Endothelial cell of umbilical vein (primary cell): Measurements from ENCODE around the gene OR4C12. TPM values are rescaled to one million over a fixed set of nuclear protein-coding genes. Genes with fewer than 3 reads are reported as not detected.
"Not testable (repeated sequence)": the region's sequence is repeated elsewhere in the genome, so short reads cannot be mapped to it uniquely, and the experiment has no call there.

Source experiments
- Bru-seq: library from RNA; stranded (reverse); fragments of 400-500 nt; gene quantifications from one replicate; lab custom pipeline; 2021; lab: Mats Ljungman, UMichigan
- BruChase-seq, 2 experiments: library from RNA; stranded (reverse); fragments of 400-500 nt; gene quantifications; one replicate each; lab custom pipeline; 2021; lab: Mats Ljungman, UMichigan
- BruUV-seq: library from RNA; stranded (reverse); fragments of 400-500 nt; replicated peaks from 2 replicates; lab custom pipeline; 2021; lab: Mats Ljungman, UMichigan
- CTCF ChIA-PET: fragments of 300-600, 350-600 bp; sonication (Branson Sonifier 250); formaldehyde crosslinking; loops from one replicate; lab custom pipeline; 2021; ENCODE audit warnings: antibody characterized with exemption, inconsistent platforms; lab: Charles Lee
- POLR2A ChIA-PET: fragments of 300-600, 350-600 bp; sonication (Branson Sonifier 250); formaldehyde crosslinking; loops from one replicate; lab custom pipeline; 2021; ENCODE audit warnings: antibody characterized with exemption, inconsistent platforms; lab: Charles Lee
- DNase-seq: peaks from one replicate; pipeline ENCODE4 v3.0.0-alpha.2; 2011; ENCODE audit warnings: low read depth, low spot score
- FAIRE-seq: peaks from 2 replicates; lab custom pipeline; 2011; peaks lifted over from hg19 to GRCh38; lab: Jason Lieb, UNC
- H2AFZ ChIP-seq: 2 replicates; pipeline ENCODE4 v1.6.0; 2012; ENCODE audit warnings: low read depth, low read length, control low read depth, inconsistent platforms
- H3K27ac ChIP-seq: 2 replicates; pipeline ENCODE4 v1.5.1; 2011; ENCODE audit warnings: low read depth, mild to moderate bottlenecking, control low read depth, low read length, moderate library complexity; ENCODE audit not compliant: insufficient read depth
- H3K27me3 ChIP-seq, 2 experiments: 2 replicates each; pipeline versions ENCODE4 v1.6.0 to v1.6.1; 2011; ENCODE audit warnings: low read length in 2 of 2, mixed read lengths in 1 of 2; ENCODE audit not compliant: control insufficient read depth in 2 of 2, insufficient read depth in 2 of 2
- H3K36me3 ChIP-seq, 2 experiments: 2 replicates in 1 of 2; 3 replicates in 1 of 2; pipeline ENCODE4 v1.5.1; 2011; ENCODE audit warnings: low read length in 2 of 2, mild to moderate bottlenecking in 1 of 2, moderate library complexity in 1 of 2; ENCODE audit not compliant: control insufficient read depth in 2 of 2, insufficient read depth in 2 of 2; ENCODE audit errors: extremely low read depth in 1 of 2
- H3K4me1 ChIP-seq: 3 replicates; pipeline ENCODE4 v1.5.1; 2011; ENCODE audit warnings: mild to moderate bottlenecking, low read length; ENCODE audit not compliant: control insufficient read depth, insufficient read depth; ENCODE audit errors: extremely low read depth
- H3K4me2 ChIP-seq: 2 replicates; pipeline ENCODE4 v1.6.1; 2011; ENCODE audit warnings: low read length, control low read depth, mixed read lengths; ENCODE audit not compliant: insufficient read depth
- H3K4me3 ChIP-seq, 3 experiments: fragments of 200-600 bp in 1 of 3; sonication (generic), shearing (Covaris generic) in 1 of 3; replicated peaks in 1 of 3; 2 replicates each; pipeline ENCODE4 v1.5.1; 2011 to 2016; ENCODE audit warnings: control low read depth in 3 of 3, low read length in 3 of 3, mild to moderate bottlenecking in 2 of 3, inconsistent platforms in 1 of 3, low read depth in 1 of 3, moderate library complexity in 1 of 3; ENCODE audit not compliant: insufficient read depth in 1 of 3
- H3K79me2 ChIP-seq: 2 replicates; pipeline ENCODE4 v1.6.0; 2012; ENCODE audit warnings: low read length, inconsistent platforms; ENCODE audit not compliant: control insufficient read depth, insufficient read depth
- H3K9ac ChIP-seq: replicated peaks from 2 replicates; pipeline ENCODE3; 2011; ENCODE audit warnings: low read length, control low read depth; ENCODE audit not compliant: insufficient read depth; ENCODE audit errors: extremely low read depth
- H3K9me1 ChIP-seq: replicated peaks from 3 replicates; pipeline ENCODE4 v1.6.0; 2011; ENCODE audit warnings: mild to moderate bottlenecking, low read length; ENCODE audit not compliant: control insufficient read depth, insufficient read depth; ENCODE audit errors: extremely low read depth
- H3K9me3 ChIP-seq: replicated peaks from 2 replicates; pipeline ENCODE4 v1.5.1; 2012; ENCODE audit warnings: low read length, inconsistent platforms; ENCODE audit not compliant: control insufficient read depth, insufficient read depth
- H4K20me1 ChIP-seq: replicated peaks from 2 replicates; pipeline ENCODE3; 2011; ENCODE audit warnings: mild to moderate bottlenecking, low read length; ENCODE audit not compliant: control insufficient read depth, insufficient read depth; ENCODE audit errors: extremely low read depth
- CTCF ChIP-seq, 2 donors: IDR thresholded peaks; 1 replicate in 1 of 2; 2 replicates in 1 of 2; pipeline ENCODE4 v1.5.1; 2011; ENCODE audit warnings: low read length in 2 of 2, mild to moderate bottlenecking in 2 of 2, moderate library complexity in 2 of 2, control low read depth in 1 of 2, inconsistent platforms in 1 of 2, low read depth in 1 of 2; ENCODE audit not compliant: insufficient read depth in 1 of 2; ENCODE audit errors: extremely low read depth in 1 of 2
- EZH2 ChIP-seq: IDR thresholded peaks from 2 replicates; pipeline ENCODE4 v1.6.1; 2012; ENCODE audit warnings: borderline replicate concordance, low read depth, mild to moderate bottlenecking, moderate library complexity, low read length, inconsistent platforms; ENCODE audit not compliant: severe bottlenecking
- FOS ChIP-seq: IDR thresholded peaks from 2 replicates; pipeline ENCODE4 v1.6.1; 2011; ENCODE audit warnings: mild to moderate bottlenecking, low read length, moderate library complexity, borderline replicate concordance; ENCODE audit not compliant: insufficient read depth
- MAX ChIP-seq: IDR thresholded peaks from 2 replicates; pipeline ENCODE4 v1.6.1; 2011; ENCODE audit not compliant: insufficient read depth, insufficient read length
- POLR2A ChIP-seq: IDR thresholded peaks from 2 replicates; pipeline ENCODE4 v1.6.1; 2012; ENCODE audit warnings: low read depth, mild to moderate bottlenecking, control low read depth, low read length
- POLR2AphosphoS5 ChIP-seq: IDR thresholded peaks from 2 replicates; pipeline ENCODE4 v1.6.1; 2012; ENCODE audit warnings: low read depth, mild to moderate bottlenecking, control low read depth, low read length, moderate library complexity; ENCODE audit not compliant: insufficient read depth
- dilution Hi-C: fragments of 300-500 bp; cut with MboI; formaldehyde crosslinking; loops from one replicate; pipeline ENCODE4 v1.15.0; 2019; ENCODE audit warnings: low sequenced_read_pairs; ENCODE audit not compliant: extremely low pct_ligation_motif_present
- intact Hi-C: fragments of 100-400 bp; cut with micrococcal nuclease; formaldehyde crosslinking; loops from one replicate; pipeline ENCODE4 v1.10.0; 2022
- long read RNA-seq: library from polyadenylated mRNA; stranded (forward); transcript quantifications from one replicate; pipeline ENCODE4 v2.0.0, GENCODE V29; 2021
- polyA minus RNA-seq, 3 experiments: library from RNA; depleted of rRNA, polyadenylated mRNA; stranded (reverse); fragments of >200 nt; gene quantifications; 1 replicate in 1 of 3; 2 replicates in 2 of 3; pipeline ENCODE4 v1.2.3, GENCODE V29; 2011
- polyA plus RNA-seq, 4 experiments: library from polyadenylated mRNA; depleted of rRNA in 3 of 4; stranded (reverse) in 3 of 4; unstranded in 1 of 4; fragments of >200 nt; gene quantifications; 2 replicates each; pipeline versions ENCODE4 v1.2.1 to v1.2.3, GENCODE V29; 2011 to 2012; ENCODE audit warnings: missing spikeins in 1 of 4
- total RNA-seq: library from RNA; stranded (reverse); gene quantifications from 2 replicates; pipeline ENCODE4 v1.2.3, GENCODE V29; 2021

OR4C12 gene
- total RNA-seq, result not detected in 2 replicates
- not detected in 2 replicates for polyA plus RNA-seq
- polyA plus RNA-seq (2011; cell fraction: cytosol; rRNA removed), result not detected in 2 replicates
- not detected in 2 replicates for polyA plus RNA-seq (2011; cell fraction: nucleus; rRNA removed)
- not detected in 2 replicates for polyA plus RNA-seq (2012)
- not detected in 2 replicates for polyA minus RNA-seq
- polyA minus RNA-seq (2011; cell fraction: cytosol; rRNA and poly(A)+ RNA removed), result not detected
- polyA minus RNA-seq (2011; cell fraction: nucleus; rRNA and poly(A)+ RNA removed), result not detected in 2 replicates
- not detected for Bru-seq, nascent RNA
- BruChase-seq, experiment 1, labeled RNA remaining after a 6-hour chase, result not detected
- not detected for BruChase-seq, experiment 2, labeled RNA remaining after a 2-hour chase
- long read RNA-seq, result 0 reads

GRCh38 chr11:49982435-49982834 is at the start of gene OR4C12:
TSS of gene OR4C12 (minus strand) at chr11:49982535. CDS start at chr11:49982501, 34 bp downstream.
- H3K9me3 ChIP-seq, H3K27ac ChIP-seq, H3K4me2 ChIP-seq, H3K9me1 ChIP-seq, H3K4me1 ChIP-seq, CTCF ChIA-PET, H2AFZ ChIP-seq, H4K20me1 ChIP-seq, H3K9ac ChIP-seq, H3K36me3 ChIP-seq, H3K4me3 ChIP-seq, DNase-seq, BruUV-seq, intact Hi-C loops, H3K27me3 ChIP-seq, H3K79me2 ChIP-seq, POLR2A ChIA-PET, dilution Hi-C loops, FAIRE-seq: not testable (repeated sequence)

GRCh38 chr11:50030193-50030592 is 47.9 kb upstream of the OR4C12 start:
- ChIA-PET CTCF (no interaction called here), POLR2A (no interaction called here)
- no peaks in the 10 kb centered on the region for H4K20me1 ChIP-seq
- dilution Hi-C loops (no loop called here), intact Hi-C loops (no loop called here)
- no peak overlapping the region for H2AFZ ChIP-seq
- no peaks in the 10 kb centered on the region for H3K36me3 ChIP-seq
- no peaks in the 10 kb centered on the region for H3K27me3 ChIP-seq
- H3K9me3 ChIP-seq, result peaks cover 2% of the 10 kb centered on the region
- no peak for FAIRE-seq
- no peaks in the 10 kb centered on the region for H3K4me1 ChIP-seq
- no TSS peak for BruUV-seq
- no peak overlapping the region for H3K4me3 ChIP-seq
- TF ChIP-seq CTCF (IDR thresholded peaks at IDR 0.05; ENCODE audit: extremely low read depth in 1 of 2, insufficient read depth in 1 of 2, low read depth in 1 of 2, low read length in 2 of 2) (no peak), MAX (no peak), EZH2 (no peak), FOS (no peak), POLR2A (no peak), POLR2AphosphoS5 (no peak)
- H3K4me2 ChIP-seq, result no peak overlapping the region
- H3K79me2 ChIP-seq, result no peaks in the 10 kb centered on the region
- no peak overlapping the region for H3K27ac ChIP-seq
- DNase-seq, result no peak
- no peak overlapping the region for H3K9ac ChIP-seq
- H3K9me1 ChIP-seq, result no peaks in the 10 kb centered on the region
